ENCODE results near the gene STRADA. TPM values are rescaled to one million over a fixed set of nuclear protein-coding genes. Genes with fewer than 3 reads are reported as not detected.

STRADA gene
- total RNA-seq, 2 experiments from 2014 or later, result 64.8 to 69.7 TPM

DNA sequence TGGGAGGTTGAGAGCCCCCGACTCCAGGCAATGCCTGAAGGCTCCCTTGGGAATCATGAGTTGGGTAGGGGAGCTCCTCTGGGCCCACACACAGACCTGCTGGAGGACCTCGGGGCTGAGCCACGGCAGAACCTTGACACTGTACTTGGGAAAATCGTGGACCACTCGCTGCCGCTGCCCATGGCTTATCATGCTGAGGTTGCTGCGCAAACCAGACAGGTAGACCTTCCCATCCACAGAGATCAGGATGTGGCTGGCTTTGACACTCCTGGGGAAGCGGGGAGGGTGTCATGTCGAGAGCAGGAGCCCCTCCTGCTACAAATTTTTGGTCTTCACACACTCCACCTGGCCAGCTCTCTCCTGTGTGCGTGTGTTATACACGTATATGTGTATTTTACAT is 34.4 kb downstream of the STRADA start:
- H3K9me3 Mint-ChIP-seq, result no peaks in the 10 kb centered on the region
- DNase-seq, result no peak
- H3K27ac Mint-ChIP-seq, result peak overlapping the region; percentile 88
- CTCF ChIA-PET, result no interaction called here
- no peak overlapping the region for H3K4me3 Mint-ChIP-seq
- intact Hi-C loops (cut with micrococcal nuclease), result no loop called here
- H3K4me1 Mint-ChIP-seq (ENCODE audit: low read depth), result peaks cover 74% of the 10 kb centered on the region
- H3K27me3 Mint-ChIP-seq, result no peaks in the 10 kb centered on the region
- POLR2A ChIA-PET, result interaction anchor here (1.0 to 1.5 kb wide), 3 partner anchors 10 to 68 kb away, joined by 3 to 4 read pairs (median 3); partner anchors contain the start of gene DDX42
- H3K36me3 Mint-ChIP-seq, result peaks cover 50% of the 10 kb centered on the region

DNA sequence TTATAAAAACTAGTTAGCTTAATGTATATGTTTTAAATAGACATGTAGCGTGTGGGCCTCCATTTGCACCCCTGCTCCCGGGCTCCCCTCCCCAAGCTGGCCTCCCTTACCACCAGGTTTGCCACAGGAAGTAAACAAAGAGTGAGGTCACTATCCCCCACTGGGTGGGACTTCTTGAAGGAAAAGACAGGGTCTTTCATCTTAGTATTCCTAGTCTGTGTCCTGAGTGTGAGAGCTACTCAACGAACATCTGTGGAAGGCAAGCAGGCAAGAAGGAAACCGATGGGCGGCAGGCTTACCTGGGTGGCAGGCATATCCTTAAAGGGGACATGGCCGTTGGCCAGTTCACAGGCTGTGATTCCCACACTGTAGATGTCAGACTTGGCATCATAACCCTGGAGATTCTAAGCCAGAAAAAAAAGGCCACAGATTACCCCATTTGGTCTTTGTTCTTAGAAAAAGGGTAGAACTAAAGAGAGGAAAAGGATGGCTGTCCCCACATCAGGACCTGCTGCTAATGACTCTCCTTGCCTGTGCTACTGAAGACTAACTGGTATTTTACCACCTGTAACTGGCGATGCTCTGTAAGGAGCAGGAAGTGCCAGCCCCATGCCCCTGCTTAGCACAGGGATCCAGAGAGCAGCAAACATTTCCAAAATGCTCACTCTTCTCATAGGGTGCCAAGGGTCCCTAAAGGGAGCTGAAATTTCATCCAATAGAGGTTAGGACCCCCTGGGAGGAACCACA is 35.1 kb downstream of the STRADA start:
- H3K27me3 Mint-ChIP-seq, result no peaks in the 10 kb centered on the region
- ChIA-PET CTCF (interaction anchor here (1.0 kb wide), 1 partner anchor 9 kb away, joined by 4 read pairs; no protein-coding TSS in a partner anchor), POLR2A (interaction anchor here (1.0 to 1.5 kb wide), 4 partner anchors 9 to 68 kb away, joined by 3 to 4 read pairs (median 3); partner anchors contain the start of gene DDX42)
- intact Hi-C loops (cut with micrococcal nuclease), result no loop called here
- no peak overlapping the region for H3K4me3 Mint-ChIP-seq
- H3K27ac Mint-ChIP-seq, result peak overlapping the region; percentile 88
- peaks cover 79% of the 10 kb centered on the region for H3K4me1 Mint-ChIP-seq (ENCODE audit: low read depth)
- H3K9me3 Mint-ChIP-seq, result no peaks in the 10 kb centered on the region
- no peak for DNase-seq
- peaks cover 45% of the 10 kb centered on the region for H3K36me3 Mint-ChIP-seq

- no peaks in the 10 kb centered on the region for H3K9me3 Mint-ChIP-seq
- intact Hi-C loops (cut with micrococcal nuclease), result no loop called here
- ChIA-PET CTCF (interaction anchor here (1.0 to 1.1 kb wide), 2 partner anchors 8 to 280 kb away, joined by 3 to 4 read pairs; no protein-coding TSS in a partner anchor), POLR2A (interaction anchor here (1.3 to 1.5 kb wide), 2 partner anchors 29 to 69 kb away, joined by 3 to 4 read pairs; partner anchors contain the start of gene DDX42)
- H3K27me3 Mint-ChIP-seq, result no peaks in the 10 kb centered on the region
- DNase-seq, result no peak
- H3K4me3 Mint-ChIP-seq, result no peak overlapping the region
- H3K27ac Mint-ChIP-seq, result peak overlapping the region; percentile 88
- H3K4me1 Mint-ChIP-seq (ENCODE audit: low read depth), result peaks cover 84% of the 10 kb centered on the region
- peaks cover 45% of the 10 kb centered on the region for H3K36me3 Mint-ChIP-seq
Observed at GRCh38 chr17:63705657-63706056, 35.9 kb downstream of the STRADA start.

GRCh38 chr17:63704836-63705235 is 36.8 kb downstream of the STRADA start:
- CTCF ChIA-PET, result interaction anchor here (1.1 kb wide), 1 partner anchor 279 kb away, joined by 3 read pairs; no protein-coding TSS in a partner anchor
- H3K36me3 Mint-ChIP-seq, result peaks cover 37% of the 10 kb centered on the region
- no peak for DNase-seq
- no peak overlapping the region for H3K27ac Mint-ChIP-seq
- no peaks in the 10 kb centered on the region for H3K9me3 Mint-ChIP-seq
- no peaks in the 10 kb centered on the region for H3K27me3 Mint-ChIP-seq
- peaks cover 78% of the 10 kb centered on the region for H3K4me1 Mint-ChIP-seq (ENCODE audit: low read depth)
- H3K4me3 Mint-ChIP-seq, result no peak overlapping the region
- intact Hi-C loops (cut with micrococcal nuclease), result no loop called here
- POLR2A ChIA-PET, result interaction anchor here (0.6 to 1.3 kb wide), 2 partner anchors 30 to 159 kb away, joined by 3 read pairs; no protein-coding TSS in a partner anchor

DNA sequence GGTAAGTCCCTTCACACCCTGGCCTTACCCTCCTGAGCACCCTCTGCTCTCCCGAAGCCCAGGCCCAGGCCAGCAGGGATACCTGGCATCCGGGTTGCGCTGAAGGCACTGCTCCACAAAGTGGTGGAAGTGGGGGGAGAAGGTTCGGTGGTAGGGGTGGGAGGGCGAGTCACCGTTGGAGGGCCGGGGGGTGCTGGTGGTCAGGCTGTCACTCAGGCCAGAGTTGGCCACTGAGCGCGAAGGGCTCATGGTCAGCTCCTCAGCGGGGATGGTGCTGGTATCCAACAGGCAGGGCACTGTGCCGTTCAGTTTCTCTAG is 37.4 kb downstream of the STRADA start:
- ChIA-PET CTCF (no interaction called here), POLR2A (interaction anchor here (1.2 kb wide), 1 partner anchor 264 kb away, joined by 5 read pairs; no protein-coding TSS in a partner anchor)
- intact Hi-C loops (cut with micrococcal nuclease), result no loop called here
- peaks cover 32% of the 10 kb centered on the region for H3K36me3 Mint-ChIP-seq
- H3K4me3 Mint-ChIP-seq, result no peak overlapping the region
- H3K4me1 Mint-ChIP-seq (ENCODE audit: low read depth), result peaks cover 72% of the 10 kb centered on the region
- no peaks in the 10 kb centered on the region for H3K27me3 Mint-ChIP-seq
- DNase-seq, result no peak
- H3K9me3 Mint-ChIP-seq, result no peaks in the 10 kb centered on the region
- H3K27ac Mint-ChIP-seq, result peak overlapping the region; percentile 93

DNA sequence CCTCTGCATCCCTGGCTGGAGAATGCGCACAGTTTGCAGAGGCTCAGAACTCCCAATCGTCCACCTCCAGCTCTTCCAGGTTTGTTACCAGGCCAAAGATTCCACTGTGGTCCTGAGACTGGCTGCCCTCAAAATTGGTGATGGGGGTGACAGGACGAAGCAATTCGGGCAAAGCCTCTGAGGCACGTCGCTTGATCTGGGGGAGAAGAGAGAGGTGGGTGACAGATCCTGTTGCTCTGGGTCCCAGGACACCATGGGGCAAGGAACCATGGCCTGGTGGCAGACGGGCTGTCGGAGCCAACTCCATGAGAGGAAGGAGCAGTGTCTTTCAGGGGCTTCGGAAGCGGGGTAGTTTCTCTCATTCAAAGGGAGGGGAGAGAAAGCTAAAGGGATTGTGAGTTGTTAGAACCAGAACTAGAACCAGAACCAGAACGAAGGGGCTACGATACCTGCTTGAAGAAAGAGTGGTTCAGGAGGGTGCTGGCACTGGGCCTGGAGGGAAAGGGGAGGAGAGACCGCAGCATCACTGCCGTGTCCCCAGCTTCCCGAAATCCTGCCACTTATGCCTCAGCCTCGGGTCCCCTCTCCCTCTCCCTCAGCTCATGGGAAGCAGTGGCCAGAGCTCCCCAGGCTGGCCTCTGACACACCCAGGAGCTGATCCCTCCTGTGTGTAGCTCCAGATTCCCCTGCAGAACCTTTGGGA is 37.9 kb downstream of the STRADA start:
- H3K9me3 Mint-ChIP-seq, result no peaks in the 10 kb centered on the region
- POLR2A ChIA-PET, result interaction anchor here (1.2 to 3.6 kb wide), 3 partner anchors 39 to 264 kb away, joined by 5 to 19 read pairs (median 12); partner anchors contain the start of genes CCDC47, DDX42 and STRADA
- H3K4me1 Mint-ChIP-seq (ENCODE audit: low read depth), result peaks cover 67% of the 10 kb centered on the region
- no peak overlapping the region for H3K4me3 Mint-ChIP-seq
- no peaks in the 10 kb centered on the region for H3K27me3 Mint-ChIP-seq
- intact Hi-C loops (cut with micrococcal nuclease), result no loop called here
- DNase-seq, result no peak
- H3K36me3 Mint-ChIP-seq, result peaks cover 28% of the 10 kb centered on the region
- CTCF ChIA-PET, result interaction anchor here (0.7 to 1.6 kb wide), 3 partner anchors 9 to 84 kb away, joined by 3 read pairs; no protein-coding TSS in a partner anchor
- H3K27ac Mint-ChIP-seq, result peak overlapping the region; percentile 93

GRCh38 chr17:63703029-63703428 is 38.6 kb downstream of the STRADA start:
- H3K9me3 Mint-ChIP-seq, result no peaks in the 10 kb centered on the region
- H3K27me3 Mint-ChIP-seq, result no peaks in the 10 kb centered on the region
- intact Hi-C loops (cut with micrococcal nuclease), result no loop called here
- DNase-seq, result no peak
- H3K4me3 Mint-ChIP-seq, result peak overlapping the region; percentile 81
- peak overlapping the region; percentile 93 for H3K27ac Mint-ChIP-seq
- peaks cover 61% of the 10 kb centered on the region for H3K4me1 Mint-ChIP-seq (ENCODE audit: low read depth)
- H3K36me3 Mint-ChIP-seq, result peaks cover 30% of the 10 kb centered on the region
- ChIA-PET CTCF (interaction anchor here (0.7 to 2.7 kb wide), 7 partner anchors 8 to 277 kb away, joined by 3 to 11 read pairs (median 3); no protein-coding TSS in a partner anchor), POLR2A (interaction anchor here (1.2 to 3.6 kb wide), 3 partner anchors 39 to 263 kb away, joined by 5 to 19 read pairs (median 12); partner anchors contain the start of genes CCDC47, DDX42 and STRADA)

DNA sequence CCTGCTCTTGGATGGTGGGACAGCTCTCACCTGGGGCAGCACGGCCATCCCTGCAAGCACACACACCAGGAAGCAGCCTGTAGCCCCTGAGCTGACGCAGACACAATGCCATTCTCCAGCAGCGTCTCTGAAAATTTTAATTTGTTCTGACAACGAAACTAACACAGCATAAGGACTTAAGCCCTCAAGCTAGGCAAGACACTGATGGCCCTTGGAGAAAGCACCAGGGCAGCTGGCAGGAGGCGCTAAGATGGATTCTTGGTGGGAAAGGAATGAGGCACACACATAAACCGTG is 38.9 kb downstream of the STRADA start:
- no peak for DNase-seq
- intact Hi-C loops (cut with micrococcal nuclease), result loop anchor here (1.0 kb wide), 2 partner anchors 39 to 80 kb away; partner anchors contain the start of genes MAP3K3 and STRADA
- Mint-ChIP-seq H3K27ac (peak overlapping the region; percentile 93), H3K36me3 (peaks cover 33% of the 10 kb centered on the region), H3K27me3 (no peaks in the 10 kb centered on the region), H3K4me3 (peak overlapping the region; percentile 81), H3K4me1 (ENCODE audit: low read depth) (peaks cover 64% of the 10 kb centered on the region), H3K9me3 (no peaks in the 10 kb centered on the region)
- ChIA-PET CTCF (interaction anchor here (0.8 to 2.7 kb wide), 6 partner anchors 8 to 277 kb away, joined by 3 to 11 read pairs (median 3); no protein-coding TSS in a partner anchor), POLR2A (interaction anchor here (2.8 to 3.6 kb wide), 2 partner anchors 40 to 71 kb away, joined by 12 to 19 read pairs; partner anchors contain the start of genes CCDC47, DDX42 and STRADA)

- peak overlapping the region; percentile 93 for H3K27ac Mint-ChIP-seq
- H3K9me3 Mint-ChIP-seq, result no peaks in the 10 kb centered on the region
- H3K27me3 Mint-ChIP-seq, result no peaks in the 10 kb centered on the region
- peak; percentile 88 for DNase-seq
- H3K4me3 Mint-ChIP-seq, result peak overlapping the region; percentile 81
- POLR2A ChIA-PET, result interaction anchor here (0.9 to 3.6 kb wide), 6 partner anchors 15 to 80 kb away, joined by 3 to 19 read pairs (median 6); partner anchors contain the start of genes CCDC47, DDX42, MAP3K3 and STRADA
- H3K36me3 Mint-ChIP-seq, result peaks cover 34% of the 10 kb centered on the region
- intact Hi-C loops (cut with micrococcal nuclease), result loop anchor here (1.0 kb wide), 3 partner anchors 39 to 80 kb away; partner anchors contain the start of genes CCDC47, MAP3K3 and STRADA
- peaks cover 66% of the 10 kb centered on the region for H3K4me1 Mint-ChIP-seq (ENCODE audit: low read depth)
- CTCF ChIA-PET, result interaction anchor here (0.8 to 2.7 kb wide), 7 partner anchors 8 to 276 kb away, joined by 3 to 11 read pairs (median 3); no protein-coding TSS in a partner anchor
Observed at GRCh38 chr17:63701868-63702720, 39.5 kb downstream of the STRADA start.

GRCh38 chr17:63701456-63701820 is 40.2 kb downstream of the STRADA start:
- Mint-ChIP-seq H3K9me3 (no peaks in the 10 kb centered on the region), H3K36me3 (peaks cover 36% of the 10 kb centered on the region), H3K27me3 (no peaks in the 10 kb centered on the region), H3K4me3 (peak overlapping the region; percentile 81), H3K27ac (peak overlapping the region; percentile 93), H3K4me1 (ENCODE audit: low read depth) (peaks cover 66% of the 10 kb centered on the region)
- CTCF ChIA-PET, result interaction anchor here (1.0 to 2.7 kb wide), 5 partner anchors 9 to 272 kb away, joined by 3 to 11 read pairs (median 3); no protein-coding TSS in a partner anchor
- intact Hi-C loops (cut with micrococcal nuclease), result loop anchor here (1.0 kb wide), 1 partner anchor 72 kb away; the partner anchor contains the start of gene CCDC47
- no peak for DNase-seq
- POLR2A ChIA-PET, result interaction anchor here (0.9 to 3.6 kb wide), 9 partner anchors 9 to 151 kb away, joined by 3 to 19 read pairs (median 4); partner anchors contain the start of genes CCDC47, DCAF7, DDX42 and MAP3K3

Data from activated CD4-positive, alpha-beta memory T cell treated with anti-CD3 and anti-CD28 coated beads for 36 hours (primary cell).